Measurements from ENCODE around the gene ITPKA. TPM values are rescaled to one million over a fixed set of nuclear protein-coding genes. Genes with fewer than 3 reads are reported as not detected.

ITPKA gene
- total RNA-seq, 1 experiment from 2014 or later: 6.3 TPM

DNA sequence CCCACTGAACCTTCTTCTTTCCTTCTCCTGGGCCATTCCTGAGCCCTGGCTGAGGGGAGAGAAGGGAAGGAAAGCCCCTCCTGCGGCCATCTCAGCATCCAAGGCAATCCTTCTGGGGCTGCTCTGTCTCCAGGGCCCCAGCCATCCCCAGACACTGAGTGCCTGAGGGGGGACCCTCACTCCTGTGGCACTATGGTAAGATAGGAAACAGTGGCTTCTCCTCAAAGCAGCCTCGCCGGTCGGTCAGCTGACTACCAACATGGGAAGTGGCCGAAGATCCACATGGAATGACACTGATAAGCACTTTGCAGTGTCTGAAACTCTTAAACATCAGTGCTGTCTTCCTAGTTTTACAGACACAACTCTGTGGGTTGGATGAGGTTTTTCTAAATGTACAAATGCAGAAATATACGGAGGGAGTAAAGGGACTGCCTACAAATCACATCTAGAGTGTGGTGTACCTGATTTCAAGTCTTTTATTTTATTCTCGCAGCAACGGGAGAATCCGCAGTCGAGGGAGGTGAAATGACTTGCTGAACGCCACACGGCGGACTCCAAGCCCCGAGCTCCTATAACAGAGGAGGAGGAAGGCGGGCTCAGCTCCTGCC is 973 bp upstream of the ITPKA start:
- TF ChIP-seq, protein P1, sequence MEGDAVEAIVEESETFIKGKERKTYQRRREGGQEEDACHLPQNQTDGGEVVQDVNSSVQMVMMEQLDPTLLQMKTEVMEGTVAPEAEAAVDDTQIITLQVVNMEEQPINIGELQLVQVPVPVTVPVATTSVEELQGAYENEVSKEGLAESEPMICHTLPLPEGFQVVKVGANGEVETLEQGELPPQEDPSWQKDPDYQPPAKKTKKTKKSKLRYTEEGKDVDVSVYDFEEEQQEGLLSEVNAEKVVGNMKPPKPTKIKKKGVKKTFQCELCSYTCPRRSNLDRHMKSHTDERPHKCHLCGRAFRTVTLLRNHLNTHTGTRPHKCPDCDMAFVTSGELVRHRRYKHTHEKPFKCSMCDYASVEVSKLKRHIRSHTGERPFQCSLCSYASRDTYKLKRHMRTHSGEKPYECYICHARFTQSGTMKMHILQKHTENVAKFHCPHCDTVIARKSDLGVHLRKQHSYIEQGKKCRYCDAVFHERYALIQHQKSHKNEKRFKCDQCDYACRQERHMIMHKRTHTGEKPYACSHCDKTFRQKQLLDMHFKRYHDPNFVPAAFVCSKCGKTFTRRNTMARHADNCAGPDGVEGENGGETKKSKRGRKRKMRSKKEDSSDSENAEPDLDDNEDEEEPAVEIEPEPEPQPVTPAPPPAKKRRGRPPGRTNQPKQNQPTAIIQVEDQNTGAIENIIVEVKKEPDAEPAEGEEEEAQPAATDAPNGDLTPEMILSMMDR (IDR thresholded peaks at IDR 0.05): no peak
- TF ChIP-seq TCF7L2 (IDR thresholded peaks at IDR 0.05; ENCODE audit: low read depth, low read length) (no peak), POLR2AphosphoS5 (IDR thresholded peaks at IDR 0.05; ENCODE audit: low read depth, low read length) (no peak), SIN3A (IDR thresholded peaks at IDR 0.05; ENCODE audit: borderline replicate concordance, insufficient read depth, low read depth, low read length) (no peak)
- TF ChIP-seq, protein P2, sequence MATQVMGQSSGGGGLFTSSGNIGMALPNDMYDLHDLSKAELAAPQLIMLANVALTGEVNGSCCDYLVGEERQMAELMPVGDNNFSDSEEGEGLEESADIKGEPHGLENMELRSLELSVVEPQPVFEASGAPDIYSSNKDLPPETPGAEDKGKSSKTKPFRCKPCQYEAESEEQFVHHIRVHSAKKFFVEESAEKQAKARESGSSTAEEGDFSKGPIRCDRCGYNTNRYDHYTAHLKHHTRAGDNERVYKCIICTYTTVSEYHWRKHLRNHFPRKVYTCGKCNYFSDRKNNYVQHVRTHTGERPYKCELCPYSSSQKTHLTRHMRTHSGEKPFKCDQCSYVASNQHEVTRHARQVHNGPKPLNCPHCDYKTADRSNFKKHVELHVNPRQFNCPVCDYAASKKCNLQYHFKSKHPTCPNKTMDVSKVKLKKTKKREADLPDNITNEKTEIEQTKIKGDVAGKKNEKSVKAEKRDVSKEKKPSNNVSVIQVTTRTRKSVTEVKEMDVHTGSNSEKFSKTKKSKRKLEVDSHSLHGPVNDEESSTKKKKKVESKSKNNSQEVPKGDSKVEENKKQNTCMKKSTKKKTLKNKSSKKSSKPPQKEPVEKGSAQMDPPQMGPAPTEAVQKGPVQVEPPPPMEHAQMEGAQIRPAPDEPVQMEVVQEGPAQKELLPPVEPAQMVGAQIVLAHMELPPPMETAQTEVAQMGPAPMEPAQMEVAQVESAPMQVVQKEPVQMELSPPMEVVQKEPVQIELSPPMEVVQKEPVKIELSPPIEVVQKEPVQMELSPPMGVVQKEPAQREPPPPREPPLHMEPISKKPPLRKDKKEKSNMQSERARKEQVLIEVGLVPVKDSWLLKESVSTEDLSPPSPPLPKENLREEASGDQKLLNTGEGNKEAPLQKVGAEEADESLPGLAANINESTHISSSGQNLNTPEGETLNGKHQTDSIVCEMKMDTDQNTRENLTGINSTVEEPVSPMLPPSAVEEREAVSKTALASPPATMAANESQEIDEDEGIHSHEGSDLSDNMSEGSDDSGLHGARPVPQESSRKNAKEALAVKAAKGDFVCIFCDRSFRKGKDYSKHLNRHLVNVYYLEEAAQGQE (IDR thresholded peaks at IDR 0.05; ENCODE audit: insufficient read depth in 1 of 2, low read depth in 2 of 2, low read length in 1 of 2): no peak
- ChIA-PET POLR2A (interaction anchor here (0.6 kb wide), 1 partner anchor 28 kb away, joined by 4 read pairs; no protein-coding TSS in a partner anchor), CTCF (interaction anchor here (0.9 kb wide), 1 partner anchor 32 kb away, joined by 9 read pairs; no protein-coding TSS in a partner anchor)
- ATAC-seq: no peak
- H3K36me3 ChIP-seq (ENCODE audit: control insufficient read depth, insufficient read depth, low read length): no peaks in the 10 kb centered on the region
- peak overlapping the region; percentile 77 for H3K27ac ChIP-seq (ENCODE audit: low read length)
- no peak for DNase-seq (ENCODE audit: low read depth, low spot score)
- peak overlapping the region; percentile 62 to 65 for H3K4me3 ChIP-seq (ENCODE audit: low read depth in 2 of 2, low read length in 2 of 2)
- intact Hi-C loops (cut with micrococcal nuclease; ENCODE audit: unreplicated experiment): no loop called here
- BruUV-seq (replicated peaks): no TSS peak
- 0 out of 2 replicates have a peak, but pooled peaks cover 5% of the 10 kb centered on the region for H3K4me1 ChIP-seq (ENCODE audit: control insufficient read depth, insufficient read depth, low read length)
- no peaks in the 10 kb centered on the region for H3K27me3 ChIP-seq (ENCODE audit: control insufficient read depth, insufficient read depth, low read length)
- in situ Hi-C loops (cut with HindIII; ENCODE audit: low pct_unique_long_range_greater_than_20kb, low sequenced_read_pairs): no loop called here
- no peaks in the 10 kb centered on the region for H3K9me3 ChIP-seq (ENCODE audit: control insufficient read depth, insufficient read depth, low read depth, low read length)

DNA sequence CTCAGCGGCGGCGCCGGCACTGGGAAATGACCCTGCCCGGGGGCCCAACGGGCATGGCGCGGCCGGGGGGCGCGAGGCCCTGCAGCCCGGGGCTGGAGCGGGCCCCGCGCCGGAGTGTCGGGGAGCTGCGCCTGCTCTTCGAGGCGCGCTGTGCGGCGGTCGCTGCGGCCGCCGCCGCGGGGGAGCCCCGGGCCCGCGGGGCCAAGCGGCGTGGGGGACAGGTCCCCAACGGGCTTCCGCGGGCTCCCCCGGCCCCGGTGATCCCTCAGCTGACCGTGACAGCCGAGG is 172 bp downstream of the ITPKA start:
- TF ChIP-seq POLR2AphosphoS5 (IDR thresholded peaks at IDR 0.05; ENCODE audit: low read depth, low read length): no peak
- TF ChIP-seq SIN3A (IDR thresholded peaks at IDR 0.05; ENCODE audit: borderline replicate concordance, insufficient read depth, low read depth, low read length): no peak
- TF ChIP-seq, protein P2 (IDR thresholded peaks at IDR 0.05; ENCODE audit: insufficient read depth in 1 of 2, low read depth in 2 of 2, low read length in 1 of 2): no peak
- no peak for TF ChIP-seq TCF7L2 (IDR thresholded peaks at IDR 0.05; ENCODE audit: low read depth, low read length)
- TF ChIP-seq, protein P1 (IDR thresholded peaks at IDR 0.05): no peak
- Histone ChIP-seq H3K4me3 (ENCODE audit: low read depth in 2 of 2, low read length in 2 of 2) (peak overlapping the region; percentile 62 to 65), H3K9me3 (ENCODE audit: control insufficient read depth, insufficient read depth, low read depth, low read length) (no peaks in the 10 kb centered on the region), H3K27ac (ENCODE audit: low read length) (no peak overlapping the region), H3K27me3 (ENCODE audit: control insufficient read depth, insufficient read depth, low read length) (no peaks in the 10 kb centered on the region), H3K4me1 (ENCODE audit: control insufficient read depth, insufficient read depth, low read length) (0 out of 2 replicates have a peak, but pooled peaks cover 5% of the 10 kb centered on the region), H3K36me3 (ENCODE audit: control insufficient read depth, insufficient read depth, low read length) (no peaks in the 10 kb centered on the region)
- ATAC-seq (peak; percentile 42), DNase-seq (ENCODE audit: low read depth, low spot score) (no peak)
- BruUV-seq (replicated peaks): no TSS peak
- ChIA-PET CTCF (interaction anchor here (0.6 kb wide), 2 partner anchors 30 to 397 kb away, joined by 3 to 8 read pairs; no protein-coding TSS in a partner anchor), POLR2A (interaction anchor here (0.6 kb wide), 1 partner anchor 126 kb away, joined by 8 read pairs; no protein-coding TSS in a partner anchor)
- intact Hi-C loops (cut with micrococcal nuclease; ENCODE audit: unreplicated experiment): no loop called here
- in situ Hi-C loops (cut with HindIII; ENCODE audit: low pct_unique_long_range_greater_than_20kb, low sequenced_read_pairs): no loop called here

All from Panc1 (cell line).